Measurements from ENCODE around the gene MYO15B.

- no peak for TF ChIP-seq POLR2A (IDR thresholded peaks at IDR 0.05)
- TF ChIP-seq CTCF (IDR thresholded peaks at IDR 0.05 in 8 of 11, conservative IDR thresholded peaks at IDR 0.05 in 3 of 11): no peak
- TF ChIP-seq POLR2AphosphoS5 (IDR thresholded peaks at IDR 0.05): no peak
These were observed 49.5 kb downstream of the MYO15B start for GRCh38 chr17:75637143-75637538.

Data from spleen (tissue), 7 donors.